PC-9 (cell line): Measurements from ENCODE around the gene INKA1. TPM values are rescaled to one million over a fixed set of nuclear protein-coding genes. Genes with fewer than 3 reads are reported as not detected.
A peak's percentile ranks its signal among the peaks of the same experiment; 100 is the strongest.

Experiments used
- BruUV-seq: library from RNA; stranded (reverse); fragments of 400-500 nt; replicated peaks from 2 replicates; lab custom pipeline; 2021; lab: Mats Ljungman, UMichigan
- CTCF ChIA-PET: fragments of 300-600 bp; sonication (Branson Sonifier 250); formaldehyde crosslinking; loops from one replicate; lab custom pipeline; 2022; ENCODE audit warnings: antibody characterized with exemption; lab: Charles Lee
- POLR2A ChIA-PET: fragments of 300-600 bp; sonication (Branson Sonifier 250); formaldehyde crosslinking; loops from one replicate; lab custom pipeline; 2022; ENCODE audit warnings: antibody characterized with exemption; ENCODE audit not compliant: unreplicated experiment; lab: Charles Lee
- DNase-seq, 2 experiments: peaks; one replicate each; pipeline versions ENCODE4 v3.0.0 to v3.0.0-alpha.2; 2015 to 2022; ENCODE audit warnings: mixed read lengths in 1 of 2
- H2AFZ ChIP-seq: fragments of 200-600 bp; sonication (generic); 2 replicates; pipeline ENCODE4 v1.8.1; 2017; ENCODE audit warnings: antibody characterized with exemption
- H3F3A ChIP-seq: fragments of 200-600 bp; sonication (generic); 2 replicates; pipeline ENCODE4 v1.8.1; 2017; ENCODE audit warnings: antibody characterized with exemption, mild to moderate bottlenecking, low read depth; ENCODE audit not compliant: insufficient read depth
- H3K27ac ChIP-seq: fragments of 200-600 bp; sonication (generic); 2 replicates; pipeline ENCODE4 v1.6.1; 2016; ENCODE audit warnings: mixed run types
- H3K27me3 ChIP-seq: fragments of 200-600 bp; sonication (generic); 2 replicates; pipeline ENCODE4 v1.6.1; 2016; ENCODE audit warnings: low read depth, mixed run types; ENCODE audit not compliant: insufficient read depth
- H3K36me3 ChIP-seq: fragments of 200-600 bp; sonication (generic); 2 replicates; pipeline ENCODE4 v1.6.1; 2016; ENCODE audit warnings: low read depth, mixed run types
- H3K4me1 ChIP-seq: fragments of 200-600 bp; sonication (generic); replicated peaks from 2 replicates; pipeline ENCODE4 v1.6.1; 2016; ENCODE audit warnings: mixed run types; ENCODE audit not compliant: insufficient read depth
- H3K4me2 ChIP-seq: fragments of 200-600 bp; sonication (generic); 2 replicates; pipeline ENCODE4 v1.6.1; 2017; ENCODE audit warnings: mixed run types
- H3K4me3 ChIP-seq: fragments of 200-600 bp; sonication (generic); 2 replicates; pipeline ENCODE4 v1.6.1; 2016; ENCODE audit warnings: mixed run types
- H3K79me2 ChIP-seq: fragments of 200-600 bp; sonication (generic); 2 replicates; pipeline ENCODE4 v1.6.1; 2017; ENCODE audit warnings: low read depth, mixed run types
- H3K9me2 ChIP-seq: fragments of 200-600 bp; sonication (generic); 2 replicates; pipeline ENCODE4 v1.8.1; 2017; ENCODE audit warnings: mild to moderate bottlenecking; ENCODE audit not compliant: insufficient read depth
- H3K9me3 ChIP-seq: fragments of 200-600 bp; sonication (generic); 2 replicates; pipeline ENCODE4 v1.8.1; 2016; ENCODE audit warnings: low read depth; ENCODE audit not compliant: insufficient read depth
- H4K20me1 ChIP-seq: fragments of 200-600 bp; sonication (generic); 2 replicates; pipeline ENCODE4 v1.8.1; 2017; ENCODE audit not compliant: insufficient read depth
- EZH2 ChIP-seq: fragments of 200-600 bp; sonication (generic); IDR thresholded peaks from 2 replicates; pipeline ENCODE4 v1.8.0; 2017; ENCODE audit warnings: antibody characterized with exemption, low read depth
- intact Hi-C: fragments of 100-400 bp; cut with micrococcal nuclease; formaldehyde crosslinking; loops from one replicate; pipeline ENCODE4 v1.10.0; 2022; ENCODE audit not compliant: unreplicated experiment
- total RNA-seq: library from RNA; stranded (reverse); gene quantifications from 2 replicates; pipeline ENCODE4 v1.2.3, GENCODE V29; 2021
- TF ChIP-seq, protein P1 (sequence below): fragments of 200-600 bp; sonication (generic); conservative IDR thresholded peaks from 2 replicates; pipeline ENCODE4 v1.6.1; 2017; ENCODE audit warnings: mixed run types, antibody characterized with exemption, mild to moderate bottlenecking, moderate library complexity

The INKA1 gene
- total RNA-seq, 1 experiment from 2014 or later, result not detected

DNA sequence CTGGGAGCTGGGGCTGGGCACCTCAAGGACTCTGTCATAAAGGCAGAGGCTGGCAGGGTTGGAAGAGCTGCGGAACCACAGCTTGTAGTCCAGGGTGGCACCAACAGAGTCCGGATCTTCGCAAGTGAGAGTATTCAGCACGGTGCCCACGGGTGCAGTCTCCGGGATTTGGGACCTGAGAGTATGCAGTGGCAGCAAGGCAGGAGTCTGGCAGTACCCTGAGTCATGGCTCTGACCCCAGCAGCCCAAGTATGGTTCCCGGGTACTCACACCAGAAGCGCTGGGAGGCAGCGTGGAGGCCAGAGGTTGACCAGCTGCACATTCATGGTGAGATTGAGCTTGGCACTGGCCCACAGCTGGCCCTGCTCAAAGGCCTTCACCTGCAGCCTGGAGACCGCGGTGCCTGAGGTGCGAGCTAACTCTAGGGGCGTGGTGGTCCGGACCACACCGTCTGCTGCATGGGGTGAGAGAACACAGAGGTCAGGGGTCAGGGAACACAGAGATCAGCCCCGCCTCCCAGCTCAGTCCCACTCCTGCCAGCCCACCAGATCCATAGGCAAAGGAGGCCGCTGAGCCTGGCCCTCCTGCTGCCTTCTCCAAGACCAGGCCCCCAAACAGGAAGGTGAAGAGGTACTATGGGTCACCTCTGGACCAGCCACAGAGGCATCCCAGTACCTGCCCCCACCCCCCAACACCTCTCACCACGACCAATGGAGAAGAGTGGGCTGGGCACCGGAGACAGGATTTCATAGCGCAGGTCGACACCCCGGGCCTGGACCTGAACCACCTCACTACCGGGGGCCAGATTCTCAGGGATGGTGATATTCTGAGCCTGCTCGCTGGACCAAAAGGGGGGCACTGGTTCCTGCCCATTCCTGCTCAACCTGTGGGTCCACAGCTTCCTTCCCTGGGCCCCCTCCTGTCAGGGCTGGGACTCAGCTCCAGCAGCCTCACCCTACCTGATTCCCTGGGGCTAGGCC lies 7.8 kb upstream of the INKA1 start:
- Histone ChIP-seq H3K79me2 (no peaks in the 10 kb centered on the region), H3K36me3 (no peaks in the 10 kb centered on the region), H3K9me3 (no peaks in the 10 kb centered on the region), H3K4me2 (no peak overlapping the region), H4K20me1 (no peaks in the 10 kb centered on the region), H3K9me2 (no peaks in the 10 kb centered on the region), H3K27ac (no peak overlapping the region), H3K4me3 (no peak overlapping the region), H3K4me1 (peaks cover 11% of the 10 kb centered on the region; the same call in 1 of the 2 replicates), H3F3A (no peaks in the 10 kb centered on the region), H2AFZ (no peak overlapping the region), H3K27me3 (no peaks in the 10 kb centered on the region)
- BruUV-seq, result no TSS peak
- CTCF ChIA-PET, result no interaction called here
- TF ChIP-seq, protein P1, sequence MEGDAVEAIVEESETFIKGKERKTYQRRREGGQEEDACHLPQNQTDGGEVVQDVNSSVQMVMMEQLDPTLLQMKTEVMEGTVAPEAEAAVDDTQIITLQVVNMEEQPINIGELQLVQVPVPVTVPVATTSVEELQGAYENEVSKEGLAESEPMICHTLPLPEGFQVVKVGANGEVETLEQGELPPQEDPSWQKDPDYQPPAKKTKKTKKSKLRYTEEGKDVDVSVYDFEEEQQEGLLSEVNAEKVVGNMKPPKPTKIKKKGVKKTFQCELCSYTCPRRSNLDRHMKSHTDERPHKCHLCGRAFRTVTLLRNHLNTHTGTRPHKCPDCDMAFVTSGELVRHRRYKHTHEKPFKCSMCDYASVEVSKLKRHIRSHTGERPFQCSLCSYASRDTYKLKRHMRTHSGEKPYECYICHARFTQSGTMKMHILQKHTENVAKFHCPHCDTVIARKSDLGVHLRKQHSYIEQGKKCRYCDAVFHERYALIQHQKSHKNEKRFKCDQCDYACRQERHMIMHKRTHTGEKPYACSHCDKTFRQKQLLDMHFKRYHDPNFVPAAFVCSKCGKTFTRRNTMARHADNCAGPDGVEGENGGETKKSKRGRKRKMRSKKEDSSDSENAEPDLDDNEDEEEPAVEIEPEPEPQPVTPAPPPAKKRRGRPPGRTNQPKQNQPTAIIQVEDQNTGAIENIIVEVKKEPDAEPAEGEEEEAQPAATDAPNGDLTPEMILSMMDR, result no peak
- TF ChIP-seq EZH2, result no peak
- POLR2A ChIA-PET, result no interaction called here
- intact Hi-C loops, result no loop called here
- no peak for DNase-seq

DNA sequence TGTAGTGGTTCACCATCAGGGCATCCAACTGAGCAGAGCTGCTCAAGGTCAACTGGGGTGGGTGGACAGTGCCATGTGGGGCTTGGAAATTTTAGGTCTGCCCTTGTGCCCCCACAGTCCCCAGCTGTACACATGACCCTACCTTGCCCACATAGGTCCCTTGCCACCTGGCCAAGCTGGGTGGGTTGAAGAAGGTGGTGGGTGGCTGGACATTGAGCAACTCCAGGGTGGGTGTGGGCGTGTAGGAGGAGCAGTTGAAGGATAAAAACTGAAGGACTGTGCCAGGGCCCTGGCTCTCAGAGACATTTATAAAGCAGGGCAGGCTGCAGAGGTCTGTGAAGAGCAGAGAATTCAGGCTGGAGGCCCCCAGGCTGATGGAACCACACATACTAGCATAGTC lies 4.0 kb upstream of the INKA1 start:
- H3K4me3 ChIP-seq, result no peak overlapping the region
- H3K27me3 ChIP-seq, result peaks cover 7% of the 10 kb centered on the region
- H3K9me3 ChIP-seq, result no peaks in the 10 kb centered on the region
- H3K4me2 ChIP-seq, result peak overlapping the region; percentile 41
- no peak for DNase-seq
- H3K79me2 ChIP-seq, result no peaks in the 10 kb centered on the region
- no peak overlapping the region for H3K27ac ChIP-seq
- H3K9me2 ChIP-seq, result no peaks in the 10 kb centered on the region
- no peaks in the 10 kb centered on the region for H3K36me3 ChIP-seq
- TSS peak; percentile 39 for BruUV-seq
- CTCF ChIA-PET, result interaction anchor here (0.7 kb wide), 1 partner anchor 27 kb away, joined by 8 read pairs; no protein-coding TSS in a partner anchor
- H3K4me1 ChIP-seq, result peaks cover 11% of the 10 kb centered on the region; the same call in 1 of the 2 replicates
- no peaks in the 10 kb centered on the region for H4K20me1 ChIP-seq
- H2AFZ ChIP-seq, result no peak overlapping the region
- H3F3A ChIP-seq, result no peaks in the 10 kb centered on the region; the same call in 1 of the 2 replicates
- no peak for TF ChIP-seq EZH2
- TF ChIP-seq, protein P1, result no peak
- POLR2A ChIA-PET, result no interaction called here
- intact Hi-C loops, result no loop called here

DNA sequence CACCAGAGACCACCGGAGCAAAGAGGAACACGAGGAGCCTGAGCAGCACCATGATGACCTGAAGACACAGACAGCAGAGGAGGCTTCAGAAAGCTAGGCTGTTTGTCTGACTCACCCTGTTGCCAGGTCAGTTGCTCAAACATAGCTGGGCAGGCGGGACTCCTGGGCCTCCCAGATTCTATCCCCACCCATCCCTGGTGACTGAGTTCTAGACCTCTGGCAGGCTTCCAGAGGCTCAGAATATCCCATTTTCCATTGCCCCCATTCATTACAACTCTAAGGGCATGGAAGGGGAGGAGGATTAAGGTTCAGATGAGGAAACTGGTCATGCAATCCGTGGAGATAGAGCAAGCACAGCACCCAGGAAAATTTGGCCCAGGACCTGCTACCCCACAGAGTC lies 3.3 kb upstream of the INKA1 start, which contains the start of gene CDHR4:
Gene CDHR4 (minus strand): TSS at position 113 of the 400 bp plus-strand sequence. CDS start 61 bp downstream, at position 52.
- Histone ChIP-seq H3K27ac (no peak within 1 kb of the TSS), H2AFZ (0 out of 2 replicates have a peak within 1 kb of the TSS, but pooled peaks have one; percentile 40), H3K79me2 (no peaks in the 10 kb centered on the region), H3K9me2 (no peaks in the 10 kb centered on the region), H3K36me3 (no peaks in the 10 kb centered on the region), H3F3A (no peaks in the 10 kb centered on the region; the same call in 1 of the 2 replicates), H3K4me2 (peak within 1 kb of the TSS; percentile 41), H3K4me3 (no peak within 1 kb of the TSS), H3K4me1 (peaks cover 11% of the 10 kb centered on the region; the same call in 1 of the 2 replicates), H3K27me3 (peaks cover 9% of the 10 kb centered on the region), H4K20me1 (no peaks in the 10 kb centered on the region; the same call in 1 of the 2 replicates), H3K9me3 (no peaks in the 10 kb centered on the region)
- ChIA-PET POLR2A (interaction anchor here (0.7 kb wide), 1 partner anchor 151 kb away, joined by 3 read pairs; no protein-coding TSS in a partner anchor), CTCF (no interaction called here)
- intact Hi-C loops, result loop anchor here (5.0 kb wide), 1 partner anchor 77 kb away; the partner anchor contains the start of gene GMPPB
- TF ChIP-seq EZH2, result no peak
- TF ChIP-seq, protein P1, result no peak
- peak; percentile 70 to 73 for DNase-seq
- BruUV-seq, result no TSS peak
